Endothelial cell (in vitro differentiated cells): ENCODE measurements around the gene TMEM51. TPM values are rescaled to one million over a fixed set of nuclear protein-coding genes. Genes with fewer than 3 reads are reported as not detected.

Source experiments
- DNase-seq: peaks from one replicate; pipeline ENCODE4 v3.0.0; 2021; ENCODE audit warnings: low spot score
- H3K27ac Mint-ChIP-seq: one replicate; pipeline ENCODE4 v1.8.0; 2021; ENCODE audit warnings: mixed read lengths, inconsistent platforms; ENCODE audit not compliant: unreplicated experiment
- H3K27me3 Mint-ChIP-seq: one replicate; pipeline ENCODE4 v1.8.0; 2021; ENCODE audit warnings: mild to moderate bottlenecking, moderate library complexity, mixed read lengths, inconsistent platforms; ENCODE audit not compliant: unreplicated experiment
- H3K36me3 Mint-ChIP-seq: one replicate; pipeline ENCODE4 v1.8.0; 2021; ENCODE audit warnings: mild to moderate bottlenecking, low read depth, mixed read lengths, inconsistent platforms; ENCODE audit not compliant: unreplicated experiment
- H3K4me1 Mint-ChIP-seq: one replicate; pipeline ENCODE4 v1.8.0; 2021; ENCODE audit warnings: mild to moderate bottlenecking, mixed read lengths, inconsistent platforms; ENCODE audit not compliant: unreplicated experiment
- H3K4me3 Mint-ChIP-seq: one replicate; pipeline ENCODE4 v1.8.0; 2021; ENCODE audit warnings: mild to moderate bottlenecking, mixed read lengths, inconsistent platforms; ENCODE audit not compliant: unreplicated experiment
- H3K9me3 Mint-ChIP-seq: one replicate; pipeline ENCODE4 v1.8.0; 2021; ENCODE audit warnings: mixed read lengths, inconsistent platforms; ENCODE audit not compliant: unreplicated experiment
- CTCF ChIP-seq: fragments of 200-600 bp; sonication (generic); IDR thresholded peaks from one replicate; pipeline ENCODE4 v1.5.0; 2021; ENCODE audit warnings: antibody characterized with exemption; ENCODE audit not compliant: unreplicated experiment
- total RNA-seq: library from RNA; stranded (reverse); fragmentation: NEBNext Ultra II Directional; extraction: Animal tissue kit (Norgen Biotek cat#: 25700); gene quantifications from one replicate; pipeline ENCODE4 v1.2.1, GENCODE V29; 2021; ENCODE audit not compliant: unreplicated experiment

Gene TMEM51
- total RNA-seq, 1 donor from 2014 or later: 23.5 TPM

GRCh38 chr1:15185617-15186016 lies 32.1 kb downstream of the TMEM51 start:
- Mint-ChIP-seq H3K9me3 (no peaks in the 10 kb centered on the region), H3K36me3 (no peaks in the 10 kb centered on the region), H3K27me3 (peaks cover 6% of the 10 kb centered on the region), H3K4me3 (no peak overlapping the region), H3K4me1 (peaks cover 60% of the 10 kb centered on the region), H3K27ac (no peak overlapping the region)
- no peak for TF ChIP-seq CTCF
- no peak for DNase-seq

- H3K4me1 Mint-ChIP-seq: peaks cover 54% of the 10 kb centered on the region
These were observed 32.7 kb downstream of the TMEM51 start for GRCh38 chr1:15186073-15186845.

GRCh38 chr1:15186846-15187151 lies 33.3 kb downstream of the TMEM51 start:
- Mint-ChIP-seq H3K9me3 (no peaks in the 10 kb centered on the region), H3K4me1 (peaks cover 52% of the 10 kb centered on the region), H3K36me3 (no peaks in the 10 kb centered on the region), H3K4me3 (no peak overlapping the region), H3K27me3 (peaks cover 6% of the 10 kb centered on the region), H3K27ac (no peak overlapping the region)
- TF ChIP-seq CTCF: no peak
- no peak for DNase-seq

More at GRCh38 chr1:15186073-15186845, 32.7 kb downstream of the TMEM51 start:
- Mint-ChIP-seq H3K9me3 (no peaks in the 10 kb centered on the region), H3K4me3 (peak overlapping the region; percentile 76), H3K27me3 (peaks cover 6% of the 10 kb centered on the region), H3K36me3 (no peaks in the 10 kb centered on the region), H3K27ac (peak overlapping the region; percentile 76)
- no peak for TF ChIP-seq CTCF
- no peak for DNase-seq

DNA sequence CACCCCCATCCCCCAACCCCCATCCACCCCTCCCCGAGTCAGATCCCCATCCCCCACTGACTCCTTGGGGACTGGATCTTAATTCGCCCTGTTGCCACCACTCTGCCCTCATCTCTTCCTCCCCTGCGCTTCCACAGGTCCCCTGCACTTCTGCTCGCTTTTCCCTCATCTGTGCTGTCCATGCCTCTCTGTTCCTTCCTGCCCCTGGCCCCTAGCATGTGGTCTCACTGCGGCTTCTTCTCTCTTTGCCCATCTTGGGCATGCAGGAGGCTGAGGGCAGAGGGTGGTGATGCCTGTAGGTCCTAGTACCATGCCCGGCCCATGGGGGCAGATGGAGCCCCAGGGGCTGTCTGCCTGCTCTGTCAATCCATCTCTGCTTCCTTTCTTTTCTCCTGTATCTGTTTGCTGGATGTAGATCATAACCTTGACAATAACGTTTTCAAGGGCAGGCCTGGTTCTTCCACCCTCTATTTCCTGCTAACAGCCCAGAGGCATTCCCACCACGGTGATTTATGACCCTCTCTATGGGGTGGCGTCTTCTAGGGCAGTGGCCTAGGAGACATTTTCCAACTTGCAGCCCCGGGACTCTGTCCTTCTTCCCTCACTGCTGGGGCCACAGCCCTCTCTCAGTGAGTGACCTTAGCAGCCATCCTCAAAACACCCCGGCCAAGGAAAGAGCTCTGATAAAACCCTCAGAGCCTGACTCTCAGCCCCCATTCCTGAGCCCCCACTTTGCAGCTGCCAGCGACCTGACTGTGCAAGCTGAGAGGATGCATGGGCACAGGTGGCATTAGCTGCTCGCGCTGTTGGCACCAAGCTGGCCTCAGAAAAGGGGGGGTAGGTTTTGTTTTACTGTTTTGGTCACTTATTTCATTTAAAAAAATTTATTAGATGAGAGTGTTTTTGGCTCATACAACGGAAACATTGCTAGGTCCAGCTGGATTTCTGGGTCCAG lies 33.9 kb downstream of the TMEM51 start:
- peaks cover 6% of the 10 kb centered on the region for H3K27me3 Mint-ChIP-seq
- H3K9me3 Mint-ChIP-seq: no peaks in the 10 kb centered on the region
- no peak for TF ChIP-seq CTCF
- no peak overlapping the region for H3K4me3 Mint-ChIP-seq
- no peak for DNase-seq
- peaks cover 51% of the 10 kb centered on the region for H3K4me1 Mint-ChIP-seq
- peak overlapping the region; percentile 86 for H3K27ac Mint-ChIP-seq
- H3K36me3 Mint-ChIP-seq: no peaks in the 10 kb centered on the region
